B cell (primary cell): ENCODE measurements around the gene TRPM2.

Experiments used
- EZH2 ChIP-seq: IDR thresholded peaks from 2 replicates; pipeline ENCODE4 v1.6.1; 2012; ENCODE audit warnings: borderline replicate concordance, low read depth, mild to moderate bottlenecking, moderate library complexity, low read length; ENCODE audit not compliant: insufficient read depth, poor library complexity, severe bottlenecking
- TF ChIP-seq, protein P1 (sequence below): fragments of 200-600 bp; IDR thresholded peaks from one replicate; pipeline ENCODE4 v1.8.0; 2022; ENCODE audit warnings: antibody characterized with exemption, mild to moderate bottlenecking

DNA sequence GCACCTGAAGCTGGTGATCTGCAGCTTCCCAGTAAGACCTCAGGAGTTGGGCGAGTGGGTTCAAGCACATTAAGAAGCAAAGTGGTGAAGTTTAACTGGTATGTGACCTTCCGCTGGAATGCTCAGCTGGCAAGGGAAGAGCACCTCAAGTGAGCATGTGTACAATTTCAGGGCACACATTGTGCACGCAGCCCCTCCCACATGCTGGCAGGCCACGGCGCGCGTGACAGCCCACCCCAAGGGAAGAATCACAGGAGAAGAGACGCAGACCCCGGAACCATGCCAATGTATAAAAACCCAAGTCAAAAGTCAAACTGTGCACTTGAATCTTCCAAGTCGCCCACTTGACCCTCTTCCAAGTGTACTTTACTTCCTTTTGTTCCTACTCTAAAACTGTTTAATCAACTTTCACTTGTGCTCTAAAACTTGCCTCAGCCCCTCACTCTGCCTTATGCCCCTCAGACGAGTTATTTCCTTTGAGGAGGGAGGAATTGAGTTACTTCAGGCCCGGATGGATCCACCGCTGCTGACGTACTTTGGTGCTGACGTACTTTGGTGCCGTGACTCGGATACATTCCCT, 121.9 kb downstream of the TRPM2 start:
- TF ChIP-seq, protein P1, sequence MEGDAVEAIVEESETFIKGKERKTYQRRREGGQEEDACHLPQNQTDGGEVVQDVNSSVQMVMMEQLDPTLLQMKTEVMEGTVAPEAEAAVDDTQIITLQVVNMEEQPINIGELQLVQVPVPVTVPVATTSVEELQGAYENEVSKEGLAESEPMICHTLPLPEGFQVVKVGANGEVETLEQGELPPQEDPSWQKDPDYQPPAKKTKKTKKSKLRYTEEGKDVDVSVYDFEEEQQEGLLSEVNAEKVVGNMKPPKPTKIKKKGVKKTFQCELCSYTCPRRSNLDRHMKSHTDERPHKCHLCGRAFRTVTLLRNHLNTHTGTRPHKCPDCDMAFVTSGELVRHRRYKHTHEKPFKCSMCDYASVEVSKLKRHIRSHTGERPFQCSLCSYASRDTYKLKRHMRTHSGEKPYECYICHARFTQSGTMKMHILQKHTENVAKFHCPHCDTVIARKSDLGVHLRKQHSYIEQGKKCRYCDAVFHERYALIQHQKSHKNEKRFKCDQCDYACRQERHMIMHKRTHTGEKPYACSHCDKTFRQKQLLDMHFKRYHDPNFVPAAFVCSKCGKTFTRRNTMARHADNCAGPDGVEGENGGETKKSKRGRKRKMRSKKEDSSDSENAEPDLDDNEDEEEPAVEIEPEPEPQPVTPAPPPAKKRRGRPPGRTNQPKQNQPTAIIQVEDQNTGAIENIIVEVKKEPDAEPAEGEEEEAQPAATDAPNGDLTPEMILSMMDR: no peak
- TF ChIP-seq EZH2: no peak
